HG03354 (cell line): Measurements from ENCODE around the gene ARPC5.
A peak's percentile ranks its signal among the peaks of the same experiment; 100 is the strongest.

Experiments
- ATAC-seq: cut with Tn5 transposase; IDR thresholded peaks from one replicate; pipeline ENCODE4 v1.9.1; 2021; ENCODE audit warnings: mild to moderate bottlenecking; ENCODE audit not compliant: unreplicated experiment, poor library complexity, severe bottlenecking

Gene ARPC5

GRCh38 chr1:183590244-183591191, 45.1 kb downstream of the ARPC5 start, which contains the start of gene NCF2:
NCF2 (minus strand) TSS chr1:183590459; CDS start chr1:183590329, 130 bp downstream.
- peak; percentile 87 for ATAC-seq

GRCh38 chr1:183589874-183590243, 45.7 kb downstream of the ARPC5 start:
- ATAC-seq, result no peak

- ATAC-seq, result no peak
These were observed 46.2 kb downstream of the ARPC5 start for GRCh38 chr1:183589384-183589783.

DNA sequence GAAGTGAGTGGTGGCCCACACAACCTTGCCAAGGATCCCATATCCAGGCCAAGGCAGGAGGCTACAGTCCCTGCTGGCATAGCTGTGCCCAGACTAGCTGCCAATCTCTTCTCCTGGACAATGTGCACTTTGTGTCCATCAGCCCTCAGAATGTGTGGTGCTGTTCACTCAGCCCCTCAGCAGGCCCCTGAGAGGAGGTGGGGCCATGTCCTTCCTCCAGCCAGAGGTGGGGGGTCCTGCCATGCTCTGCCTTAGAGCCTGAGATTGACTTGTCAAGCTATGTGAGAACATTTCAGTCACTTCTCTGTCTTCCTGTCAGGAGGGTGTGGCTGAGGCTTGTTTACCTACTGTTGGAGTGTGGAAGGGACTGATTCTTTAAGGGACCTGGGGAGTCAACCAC, 46.8 kb downstream of the ARPC5 start:
- ATAC-seq, result no peak

- no peak for ATAC-seq
These were observed 48.7 kb downstream of the ARPC5 start for GRCh38 chr1:183586926-183587325.

- no peak for ATAC-seq
These were observed 49.1 kb downstream of the ARPC5 start for GRCh38 chr1:183586455-183586854.

DNA sequence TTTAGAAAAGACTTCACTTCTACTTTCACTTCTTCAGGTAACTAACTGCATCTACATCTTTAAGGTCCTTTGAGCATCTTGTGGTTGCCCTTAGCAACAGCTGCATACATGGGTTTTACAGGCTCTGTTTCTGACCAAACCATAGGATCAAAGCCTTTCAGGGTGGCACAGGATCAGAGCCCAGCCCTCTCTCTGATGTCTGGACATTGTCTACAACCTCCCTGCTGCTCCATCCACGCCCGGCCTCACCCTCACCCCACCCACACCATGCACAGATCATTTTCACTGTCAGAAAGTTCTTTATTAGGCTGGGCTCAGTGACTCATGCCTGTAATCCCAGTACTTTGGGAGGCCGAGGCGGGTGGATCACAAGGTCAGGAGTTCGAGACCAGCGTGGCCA, 50.5 kb downstream of the ARPC5 start:
- ATAC-seq, result no peak

- ATAC-seq, result no peak
These were observed 51.4 kb downstream of the ARPC5 start for GRCh38 chr1:183584147-183584546.

DNA sequence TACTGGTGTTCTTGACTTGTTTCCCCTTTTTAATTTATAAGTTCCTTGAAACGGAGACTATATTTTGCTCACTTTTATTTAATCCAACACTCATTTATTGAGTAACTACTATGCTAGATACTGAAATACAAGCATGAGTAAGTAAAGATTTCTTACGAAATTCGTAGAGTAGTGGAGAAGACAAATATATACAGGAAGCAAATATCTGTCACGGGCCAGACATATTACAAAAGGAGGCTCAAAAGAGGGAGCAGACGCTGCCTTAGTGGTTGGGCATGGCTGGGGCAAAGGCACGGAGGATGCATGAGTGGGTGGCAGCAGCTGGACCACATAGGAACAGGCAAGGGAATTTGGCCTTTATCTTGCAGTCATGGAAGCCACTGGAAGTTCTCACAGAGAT, 52.1 kb downstream of the ARPC5 start:
- ATAC-seq, result no peak

DNA sequence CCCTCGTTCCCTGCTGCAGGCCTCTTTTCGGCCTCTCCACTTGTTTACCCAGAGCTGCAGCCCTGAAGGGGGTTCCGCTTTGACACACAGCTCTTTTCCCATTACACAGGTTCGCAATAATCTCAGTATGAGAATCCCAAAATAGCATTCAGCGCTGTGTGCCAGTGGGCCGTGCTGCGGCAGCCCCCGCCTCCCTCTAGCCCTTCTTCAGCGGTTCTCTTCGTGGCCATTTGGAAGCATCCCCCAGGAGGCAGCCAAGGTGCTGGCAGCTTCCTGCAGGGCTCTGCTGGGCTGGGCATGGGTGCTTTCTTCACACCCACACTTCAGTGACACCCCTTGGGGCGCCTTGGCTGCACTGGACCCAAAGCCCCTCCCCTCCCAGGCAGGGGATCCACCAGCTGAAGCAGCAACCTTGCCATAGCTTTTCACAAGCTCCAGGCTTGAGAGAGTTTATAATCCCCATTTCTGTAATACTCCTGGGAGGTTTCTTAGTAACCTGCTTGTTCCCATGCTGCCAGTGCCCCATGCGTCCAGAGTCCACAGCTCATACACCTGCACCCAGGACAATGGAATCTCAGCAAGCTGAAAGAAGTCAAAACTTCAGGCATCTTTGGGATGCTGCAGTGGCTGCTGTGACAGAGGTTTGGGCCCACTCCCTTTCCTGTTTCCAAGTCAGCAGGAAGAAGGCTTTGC, 53.4 kb downstream of the ARPC5 start:
- no peak for ATAC-seq

DNA sequence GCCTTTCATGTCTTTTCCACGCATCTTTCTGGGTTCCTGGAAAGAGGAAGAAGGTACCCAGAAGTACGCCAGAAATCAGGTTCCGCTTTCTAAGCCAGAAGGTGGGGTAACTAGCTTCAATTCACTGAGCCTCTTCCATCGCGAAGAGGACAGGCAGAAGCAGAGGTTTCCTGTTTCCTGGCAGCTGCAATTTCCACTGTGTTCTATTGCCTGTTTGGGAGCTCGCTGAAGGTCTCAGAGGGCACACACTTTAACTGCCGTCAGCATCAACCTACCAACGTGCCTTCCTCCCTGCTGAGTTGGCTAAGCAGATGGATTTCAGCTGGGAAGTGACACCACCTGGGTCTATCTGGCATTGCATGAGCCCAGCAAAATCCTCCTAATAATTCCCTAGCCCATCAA, 55.3 kb downstream of the ARPC5 start:
- ATAC-seq, result peak; percentile 50

DNA sequence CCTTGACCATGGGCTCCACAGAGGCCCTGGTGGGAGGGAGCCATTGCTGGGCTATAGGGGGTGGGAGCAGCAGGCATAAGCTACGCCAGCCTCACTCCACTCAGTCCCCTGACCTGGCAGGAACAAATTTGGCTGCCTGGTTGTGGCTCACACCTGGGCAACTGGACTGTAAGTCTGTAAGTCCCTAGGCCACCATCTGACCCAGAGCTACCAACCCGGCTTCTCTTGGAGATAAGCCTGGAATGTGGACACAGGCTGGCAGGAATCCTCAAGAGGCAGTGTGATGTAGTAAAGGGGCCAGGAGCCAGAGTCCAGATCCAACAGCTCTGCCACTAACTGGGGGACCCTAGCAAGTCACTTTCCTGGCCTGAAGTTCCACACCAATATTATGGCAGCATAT, 56.7 kb downstream of the ARPC5 start:
- ATAC-seq, result no peak

DNA sequence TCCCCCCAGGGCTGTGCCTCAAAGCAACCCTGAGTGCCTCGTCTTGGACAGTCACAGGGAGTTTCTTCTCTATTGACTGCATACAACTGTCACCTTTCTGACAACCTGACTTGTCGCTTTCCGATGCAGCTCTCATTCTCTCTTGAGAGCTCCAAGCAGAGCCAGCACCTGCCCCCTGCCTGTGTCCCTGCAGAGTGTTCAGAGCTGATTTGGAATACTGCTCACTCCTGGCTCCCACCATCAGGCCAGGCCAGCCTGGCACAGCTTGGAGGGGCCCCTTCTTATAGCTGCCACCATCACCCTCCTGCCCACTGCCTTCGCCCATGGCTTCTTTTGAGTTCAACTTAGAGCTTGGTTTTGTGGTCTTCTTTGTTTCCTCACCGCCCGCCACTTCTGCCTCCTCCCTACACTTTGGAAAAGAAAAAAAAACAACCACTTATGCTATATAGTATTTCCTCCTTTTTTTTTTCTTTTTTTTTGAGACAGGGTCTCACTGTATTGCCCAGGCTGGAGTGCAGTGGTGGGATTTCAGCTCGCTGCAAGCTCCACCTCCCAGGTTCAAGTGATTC, 57.6 kb downstream of the ARPC5 start:
- no peak for ATAC-seq

DNA sequence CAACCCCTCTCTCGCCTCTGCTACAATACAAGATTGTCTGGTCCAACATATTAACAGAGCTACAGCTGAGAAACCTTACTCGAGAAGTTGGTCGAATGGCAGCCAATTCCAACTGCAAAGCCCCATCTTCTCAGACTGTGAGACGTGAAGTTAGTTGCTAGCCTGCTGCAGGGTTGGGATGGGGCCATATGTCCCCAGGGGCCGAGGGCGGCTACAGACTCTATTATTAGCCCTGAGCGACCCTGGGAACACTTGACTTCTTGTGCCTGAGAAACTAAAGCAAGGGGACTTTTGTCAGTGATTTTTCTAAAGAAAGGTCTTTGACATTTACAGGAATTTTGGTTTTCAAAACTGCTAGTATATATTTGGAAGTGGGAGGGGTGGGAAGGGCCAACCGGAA, 59.0 kb downstream of the ARPC5 start:
- no peak for ATAC-seq

GRCh38 chr1:183575606-183576005, 60.0 kb downstream of the ARPC5 start:
- no peak for ATAC-seq

- ATAC-seq, result no peak
These were observed 62.9 kb downstream of the ARPC5 start for GRCh38 chr1:183572721-183573120.

DNA sequence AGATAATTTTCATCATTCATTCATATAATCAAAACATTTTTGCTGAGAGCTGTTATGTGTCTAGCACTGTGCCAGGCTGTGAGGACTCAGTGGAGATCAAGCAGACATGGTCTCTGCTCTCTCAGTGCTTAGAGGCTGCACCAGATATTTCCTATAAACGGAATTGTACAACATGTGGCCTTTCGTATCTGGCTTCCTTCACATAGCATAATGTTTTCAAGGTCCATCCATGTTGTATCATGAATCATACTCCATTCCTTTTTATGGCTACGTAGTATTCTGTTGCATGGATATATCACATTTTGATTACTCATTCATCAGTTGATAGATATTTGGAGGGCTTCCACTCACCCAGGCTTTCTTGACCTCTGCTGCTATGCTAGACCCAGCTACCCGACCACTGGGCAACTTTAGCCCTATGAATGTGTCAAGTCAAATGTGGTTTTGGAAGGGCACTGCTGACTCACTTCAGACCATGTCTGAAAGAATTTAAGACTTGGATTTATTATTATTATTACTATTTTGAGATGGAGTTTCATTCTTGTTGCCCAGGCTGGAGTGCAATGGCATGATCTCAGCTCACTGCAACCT, 63.8 kb downstream of the ARPC5 start:
- no peak for ATAC-seq
